HCT116 (cell line): ENCODE results near the gene MED16. TPM values are rescaled to one million over a fixed set of nuclear protein-coding genes. Genes with fewer than 3 reads are reported as not detected.

Experiments used
- ATAC-seq: fragments of 200-7000 bp; cut with Tn5 transposase; 2 replicates; pipeline ENCODE4 v1.9.1; 2020; ENCODE audit warnings: mild to moderate bottlenecking, moderate library complexity
- BruUV-seq: library from RNA; stranded (reverse); fragments of 400-500 nt; replicated peaks from 2 replicates; lab custom pipeline; 2021; lab: Mats Ljungman, UMichigan
- CTCF ChIA-PET: fragments of 300-600 bp; sonication (Branson Sonifier 250); formaldehyde crosslinking; loops from one replicate; lab custom pipeline; 2021; ENCODE audit warnings: antibody characterized with exemption; lab: Charles Lee
- POLR2A ChIA-PET: fragments of 300-600, 350-600 bp; sonication (Branson Sonifier 250); formaldehyde crosslinking; loops from one replicate; lab custom pipeline; 2021; ENCODE audit warnings: antibody characterized with exemption; lab: Charles Lee
- RAD21 ChIA-PET, 2 experiments: fragments of 300-600 bp; sonication (Branson Sonifier 250); formaldehyde crosslinking; loops; one replicate each; lab custom pipeline; 2023; ENCODE audit warnings: low total read pairs in 2 of 2; ENCODE audit not compliant: uncharacterized antibody in 2 of 2, unreplicated experiment in 2 of 2, low non-redundant PET in 1 of 2; lab: Charles Lee
- DNase-seq: peaks from one replicate; pipeline ENCODE4 v3.0.0-alpha.2; 2010; ENCODE audit warnings: low read depth, low spot score
- H2AFZ ChIP-seq: fragments of 200-600 bp; shearing (Covaris generic), sonication (generic); 2 replicates; pipeline ENCODE4 v1.6.1; 2017; ENCODE audit warnings: low read depth, mixed run types, mixed read lengths, antibody characterized with exemption, low read length; ENCODE audit not compliant: poor library complexity, severe bottlenecking
- H3K27ac ChIP-seq: 2 replicates; pipeline ENCODE4 v1.5.1; 2012; ENCODE audit warnings: low read depth, low read length
- H3K27me3 ChIP-seq: fragments of 200-600 bp; sonication (generic); 2 replicates; pipeline ENCODE4 v1.6.1; 2016; ENCODE audit warnings: mixed run types, low read length, mixed read lengths; ENCODE audit not compliant: insufficient read depth
- H3K36me3 ChIP-seq, 2 experiments: fragments of 200-500 bp in 1 of 2; fragments of 200-600 bp in 1 of 2; sonication (Bioruptor generic) in 1 of 2; sonication (generic) in 1 of 2; 2 replicates each; pipeline versions ENCODE4 v1.5.1 to v1.6.1; 2014 to 2016; ENCODE audit warnings: low read length in 2 of 2, inconsistent platforms in 1 of 2, mixed read lengths in 1 of 2, mixed run types in 1 of 2; ENCODE audit not compliant: insufficient read depth in 2 of 2, control insufficient read depth in 1 of 2
- H3K4me1 ChIP-seq, 2 experiments: fragments of 200-600 bp in 1 of 2; sonication (generic) in 1 of 2; 2 replicates each; pipeline versions ENCODE4 v1.5.1 to v1.6.1; 2012 to 2017; ENCODE audit warnings: low read length in 2 of 2, inconsistent platforms in 1 of 2, mild to moderate bottlenecking in 1 of 2, mixed read lengths in 1 of 2, mixed run types in 1 of 2, moderate library complexity in 1 of 2; ENCODE audit not compliant: insufficient read depth in 2 of 2, control insufficient read depth in 1 of 2
- H3K4me2 ChIP-seq: fragments of 200-600 bp; sonication (generic); 2 replicates; pipeline ENCODE4 v1.6.1; 2017; ENCODE audit warnings: mixed run types, low read length, mixed read lengths
- H3K4me3 ChIP-seq, 2 experiments: fragments of 200-600 bp in 1 of 2; sonication (generic) in 1 of 2; replicated peaks in 1 of 2; 2 replicates each; pipeline ENCODE4 v1.5.1; 2011 to 2016; ENCODE audit warnings: low read length in 2 of 2, control low read depth in 1 of 2, low read depth in 1 of 2, mild to moderate bottlenecking in 1 of 2, mixed read lengths in 1 of 2, mixed run types in 1 of 2
- H3K79me2 ChIP-seq: fragments of 200-600 bp; sonication (generic); 2 replicates; pipeline ENCODE4 v1.6.1; 2017; ENCODE audit warnings: mild to moderate bottlenecking, mixed run types, low read length, moderate library complexity, mixed read lengths; ENCODE audit not compliant: insufficient read depth
- H3K9ac ChIP-seq: fragments of 200-600 bp; sonication (generic); 2 replicates; pipeline ENCODE4 v1.6.1; 2016; ENCODE audit warnings: low read length, mixed read lengths
- H3K9me2 ChIP-seq: fragments of 200-600 bp; sonication (generic), shearing (Covaris generic); 2 replicates; pipeline ENCODE4 v1.6.1; 2017; ENCODE audit warnings: mixed run types, mild to moderate bottlenecking, moderate library complexity; ENCODE audit not compliant: insufficient read depth
- H3K9me3 ChIP-seq, 2 experiments: fragments of 200-500 bp in 1 of 2; fragments of 200-600 bp in 1 of 2; sonication (Bioruptor generic) in 1 of 2; sonication (generic) in 1 of 2; 2 replicates each; pipeline ENCODE4 v1.6.1; 2014 to 2017; ENCODE audit warnings: low read length in 2 of 2, mixed read lengths in 2 of 2, inconsistent platforms in 1 of 2, low read depth in 1 of 2, mild to moderate bottlenecking in 1 of 2, mixed run types in 1 of 2, moderate library complexity in 1 of 2; ENCODE audit not compliant: control insufficient read depth in 1 of 2, insufficient read depth in 1 of 2
- H4K20me1 ChIP-seq: fragments of 200-600 bp; sonication (generic), shearing (Covaris generic); 2 replicates; pipeline ENCODE4 v1.6.1; 2017; ENCODE audit warnings: mixed run types, mild to moderate bottlenecking, moderate library complexity; ENCODE audit not compliant: insufficient read depth
- ATF3 ChIP-seq: IDR thresholded peaks from 2 replicates; pipeline ENCODE4 v1.6.1; 2012
- CBX3 ChIP-seq: IDR thresholded peaks from 2 replicates; pipeline ENCODE4 v1.6.1; 2012; ENCODE audit warnings: low read depth
- CEBPB ChIP-seq: IDR thresholded peaks from 2 replicates; pipeline ENCODE4 v1.6.1; 2012; ENCODE audit warnings: low read depth
- EGR1 ChIP-seq: IDR thresholded peaks from 2 replicates; pipeline ENCODE4 v1.6.1; 2012; ENCODE audit warnings: low read depth
- ELF1 ChIP-seq: IDR thresholded peaks from 2 replicates; pipeline ENCODE4 v1.6.1; 2012; ENCODE audit warnings: low read depth, borderline replicate concordance
- EZH2 ChIP-seq: fragments of 200-600 bp; sonication (generic); IDR thresholded peaks from 2 replicates; pipeline ENCODE4 v1.6.1; 2017; ENCODE audit warnings: antibody characterized with exemption, mixed run types
- EZH2phosphoT487 ChIP-seq: fragments of 200-600 bp; IDR thresholded peaks from 2 replicates; pipeline ENCODE4 v1.6.1; 2018; ENCODE audit warnings: antibody characterized with exemption, borderline replicate concordance
- FOSL1 ChIP-seq: IDR thresholded peaks from 2 replicates; pipeline ENCODE4 v1.6.1; 2012; ENCODE audit warnings: low read depth
- JUND ChIP-seq: IDR thresholded peaks from 2 replicates; pipeline ENCODE4 v1.6.1; 2012
- MAX ChIP-seq: IDR thresholded peaks from 2 replicates; pipeline ENCODE4 v1.6.1; 2012
- POLR2A ChIP-seq: IDR thresholded peaks from 2 replicates; pipeline ENCODE4 v1.7.0; 2011; ENCODE audit warnings: borderline replicate concordance; ENCODE audit not compliant: insufficient read depth, insufficient read length; ENCODE audit errors: extremely low read depth
- POLR2AphosphoS5 ChIP-seq: IDR thresholded peaks from 2 replicates; pipeline ENCODE4 v1.6.1; 2011; ENCODE audit warnings: mild to moderate bottlenecking, low read depth, low read length, moderate library complexity
- REST ChIP-seq: IDR thresholded peaks from 2 replicates; pipeline ENCODE4 v1.6.1; 2012; ENCODE audit warnings: low read depth
- SIN3A ChIP-seq: IDR thresholded peaks from 2 replicates; pipeline ENCODE4 v1.6.1; 2012; ENCODE audit warnings: low read depth
- SP1 ChIP-seq: IDR thresholded peaks from 2 replicates; pipeline ENCODE4 v1.6.1; 2012; ENCODE audit warnings: low read depth
- SRF ChIP-seq: IDR thresholded peaks from 2 replicates; pipeline ENCODE4 v1.6.1; 2012; ENCODE audit warnings: low read depth
- TCF7L2 ChIP-seq: IDR thresholded peaks from 2 replicates; pipeline ENCODE4 v1.7.0; 2011; ENCODE audit warnings: borderline replicate concordance, inconsistent platforms; ENCODE audit not compliant: insufficient read depth, insufficient read length; ENCODE audit errors: extremely low read depth
- YY1 ChIP-seq: IDR thresholded peaks from 2 replicates; pipeline ENCODE4 v1.6.1; 2011; ENCODE audit warnings: low read length, low read depth, moderate library complexity, mild to moderate bottlenecking; ENCODE audit not compliant: insufficient replicate concordance; ENCODE audit errors: extremely low read depth
- ZFX ChIP-seq: fragments of 450-650 bp; IDR thresholded peaks from 2 replicates; pipeline ENCODE4 v1.6.1; 2017
- ZNF274 ChIP-seq: fragments of 200-500 bp; sonication (Bioruptor generic); IDR thresholded peaks from 2 replicates; pipeline ENCODE4 v1.6.1; 2014; ENCODE audit warnings: mild to moderate bottlenecking, low read depth, low read length, inconsistent platforms
- intact Hi-C: fragments of 100-400 bp; cut with micrococcal nuclease; formaldehyde crosslinking; loops from 2 replicates; pipeline ENCODE4 v1.10.0; 2022
- total RNA-seq: library from RNA; stranded (reverse); gene quantifications from one replicate; pipeline ENCODE4 v1.2.1, GENCODE V29; 2021; ENCODE audit not compliant: unreplicated experiment

MED16 gene
- total RNA-seq, 1 experiment from 2014 or later = 73.6 TPM

GRCh38 chr19:937259-937694 is 44.3 kb upstream of the MED16 start:
- peaks cover 11% of the 10 kb centered on the region; the same call in 1 of the 2 replicates for H3K79me2 ChIP-seq
- TF ChIP-seq YY1 = no peak
- no peak for TF ChIP-seq JUND
- no peak for TF ChIP-seq POLR2AphosphoS5
- no peak for TF ChIP-seq ZFX
- TF ChIP-seq EZH2 = no peak
- no peak for TF ChIP-seq SRF
- TF ChIP-seq FOSL1 = no peak
- TF ChIP-seq SIN3A = no peak

GRCh38 chr19:936175-936546 is 43.2 kb upstream of the MED16 start:
- POLR2A ChIA-PET = no interaction called here
- no peak for DNase-seq
- Histone ChIP-seq H3K27ac (no peak overlapping the region), H3K9ac (no peak overlapping the region), H3K27me3 (no peaks in the 10 kb centered on the region), H3K4me3 (no peak overlapping the region), H2AFZ (no peak overlapping the region), H4K20me1 (no peaks in the 10 kb centered on the region), H3K9me2 (no peaks in the 10 kb centered on the region), H3K4me1 (peaks cover 32 to 33% of the 10 kb centered on the region in 2 experiments), H3K4me2 (no peak overlapping the region), H3K9me3 (no peaks in the 10 kb centered on the region), H3K36me3 (no peaks in the 10 kb centered on the region), H3K79me2 (peaks cover 3% of the 10 kb centered on the region; the same call in 1 of the 2 replicates)
- CTCF ChIA-PET = no interaction called here
- no peak for ATAC-seq
- no TSS peak for BruUV-seq
- RAD21 ChIA-PET = no interaction called here
- intact Hi-C loops = no loop called here
- TF ChIP-seq SRF (no peak), CBX3 (no peak), FOSL1 (no peak), POLR2AphosphoS5 (no peak), EZH2 (no peak), ZNF274 (no peak), POLR2A (no peak), CEBPB (no peak), SIN3A (no peak), ATF3 (no peak), ELF1 (no peak), SP1 (no peak), MAX (no peak), YY1 (no peak), EGR1 (no peak), EZH2phosphoT487 (no peak), TCF7L2 (no peak), JUND (no peak), REST (no peak)

More at GRCh38 chr19:937259-937694, 44.3 kb upstream of the MED16 start:
- Histone ChIP-seq H3K4me3 (no peak overlapping the region), H4K20me1 (no peaks in the 10 kb centered on the region), H3K9me2 (no peaks in the 10 kb centered on the region), H3K27me3 (no peaks in the 10 kb centered on the region), H3K36me3 (no peaks in the 10 kb centered on the region), H3K9ac (no peak overlapping the region), H2AFZ (no peak overlapping the region), H3K4me2 (no peak overlapping the region), H3K27ac (no peak overlapping the region), H3K9me3 (no peaks in the 10 kb centered on the region), H3K4me1 (peaks cover 40 to 44% of the 10 kb centered on the region in 2 experiments)
- POLR2A ChIA-PET = no interaction called here
- intact Hi-C loops = no loop called here
- CTCF ChIA-PET = no interaction called here
- ATAC-seq (no peak), DNase-seq (no peak)
- BruUV-seq = no TSS peak
- RAD21 ChIA-PET = no interaction called here
